ENCODE results near the gene HES7.

The HES7 gene

DNA sequence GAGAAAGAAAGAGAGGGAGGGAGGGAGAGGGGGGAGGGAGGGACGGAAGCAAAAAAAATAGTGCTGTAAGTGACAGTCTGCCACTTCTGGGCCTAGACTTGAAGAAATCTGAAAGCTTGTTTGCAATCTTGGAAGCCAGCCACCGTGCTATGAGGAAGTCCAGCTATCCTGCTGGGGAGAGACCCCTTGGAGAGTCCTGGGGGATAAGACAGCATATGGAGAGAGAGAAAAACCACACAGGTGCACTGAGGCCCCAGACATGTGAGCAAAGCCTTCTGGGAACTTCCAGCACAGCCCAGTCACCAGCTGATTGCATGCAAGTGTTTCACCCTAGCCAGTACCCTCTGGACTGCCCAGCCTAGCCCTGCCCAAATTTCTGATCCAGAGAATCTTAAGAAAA lies 23.8 kb downstream of the HES7 start:
- Histone ChIP-seq H3K4me2 (ENCODE audit: low read depth, low read length, poor library complexity, severe bottlenecking) (no peak overlapping the region), H4K20me1 (ENCODE audit: insufficient read depth, low read length, poor library complexity, severe bottlenecking) (no peaks in the 10 kb centered on the region), H3K27me3 (ENCODE audit: insufficient read depth, low read length, poor library complexity, severe bottlenecking) (no peaks in the 10 kb centered on the region), H2AFZ (ENCODE audit: low read length) (0 out of 2 replicates have a peak overlapping the region, but pooled peaks have one; percentile 49), H3K36me3 (ENCODE audit: insufficient read depth, low read length) (no peaks in the 10 kb centered on the region), H3K9me2 (replicated peaks; ENCODE audit: low read depth, low read length) (no peaks in the 10 kb centered on the region), H3K4me3 (ENCODE audit: low read length, poor library complexity, severe bottlenecking) (no peak overlapping the region), H3F3A (ENCODE audit: low read depth) (no peaks in the 10 kb centered on the region), H3K79me2 (ENCODE audit: insufficient read depth, low read length) (no peaks in the 10 kb centered on the region), H3K9ac (ENCODE audit: low read depth, low read length, poor library complexity, severe bottlenecking) (no peak overlapping the region), H3K4me1 (ENCODE audit: insufficient read depth, low read length, poor library complexity, severe bottlenecking) (no peaks in the 10 kb centered on the region), H3K9me3 (ENCODE audit: insufficient read depth, low read depth, low read length) (no peaks in the 10 kb centered on the region)
- TF ChIP-seq EZH2phosphoT487 (IDR thresholded peaks at IDR 0.05; ENCODE audit: borderline replicate concordance) = no peak
- TF ChIP-seq, protein P1, sequence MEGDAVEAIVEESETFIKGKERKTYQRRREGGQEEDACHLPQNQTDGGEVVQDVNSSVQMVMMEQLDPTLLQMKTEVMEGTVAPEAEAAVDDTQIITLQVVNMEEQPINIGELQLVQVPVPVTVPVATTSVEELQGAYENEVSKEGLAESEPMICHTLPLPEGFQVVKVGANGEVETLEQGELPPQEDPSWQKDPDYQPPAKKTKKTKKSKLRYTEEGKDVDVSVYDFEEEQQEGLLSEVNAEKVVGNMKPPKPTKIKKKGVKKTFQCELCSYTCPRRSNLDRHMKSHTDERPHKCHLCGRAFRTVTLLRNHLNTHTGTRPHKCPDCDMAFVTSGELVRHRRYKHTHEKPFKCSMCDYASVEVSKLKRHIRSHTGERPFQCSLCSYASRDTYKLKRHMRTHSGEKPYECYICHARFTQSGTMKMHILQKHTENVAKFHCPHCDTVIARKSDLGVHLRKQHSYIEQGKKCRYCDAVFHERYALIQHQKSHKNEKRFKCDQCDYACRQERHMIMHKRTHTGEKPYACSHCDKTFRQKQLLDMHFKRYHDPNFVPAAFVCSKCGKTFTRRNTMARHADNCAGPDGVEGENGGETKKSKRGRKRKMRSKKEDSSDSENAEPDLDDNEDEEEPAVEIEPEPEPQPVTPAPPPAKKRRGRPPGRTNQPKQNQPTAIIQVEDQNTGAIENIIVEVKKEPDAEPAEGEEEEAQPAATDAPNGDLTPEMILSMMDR (conservative IDR thresholded peaks at IDR 0.05; ENCODE audit: low read length) = no peak

GRCh38 chr17:8096541-8096940 lies 27.4 kb downstream of the HES7 start:
- no peaks in the 10 kb centered on the region for H3F3A ChIP-seq (ENCODE audit: low read depth)
- no peaks in the 10 kb centered on the region for H3K4me1 ChIP-seq (ENCODE audit: insufficient read depth, low read length, poor library complexity, severe bottlenecking)
- H3K9me2 ChIP-seq (replicated peaks; ENCODE audit: low read depth, low read length) = no peaks in the 10 kb centered on the region
- H3K79me2 ChIP-seq (ENCODE audit: insufficient read depth, low read length) = no peaks in the 10 kb centered on the region
- H2AFZ ChIP-seq (ENCODE audit: low read length) = no peak overlapping the region
- no peak overlapping the region for H3K4me2 ChIP-seq (ENCODE audit: low read depth, low read length, poor library complexity, severe bottlenecking)
- H3K4me3 ChIP-seq (ENCODE audit: low read length, poor library complexity, severe bottlenecking) = no peak overlapping the region
- TF ChIP-seq EZH2phosphoT487 (IDR thresholded peaks at IDR 0.05; ENCODE audit: borderline replicate concordance) = no peak
- TF ChIP-seq, protein P1 (conservative IDR thresholded peaks at IDR 0.05; ENCODE audit: low read length) = no peak
- H3K36me3 ChIP-seq (ENCODE audit: insufficient read depth, low read length) = no peaks in the 10 kb centered on the region
- no peaks in the 10 kb centered on the region for H4K20me1 ChIP-seq (ENCODE audit: insufficient read depth, low read length, poor library complexity, severe bottlenecking)
- no peaks in the 10 kb centered on the region for H3K9me3 ChIP-seq (ENCODE audit: insufficient read depth, low read depth, low read length)
- no peak overlapping the region for H3K9ac ChIP-seq (ENCODE audit: low read depth, low read length, poor library complexity, severe bottlenecking)
- H3K27me3 ChIP-seq (ENCODE audit: insufficient read depth, low read length, poor library complexity, severe bottlenecking) = no peaks in the 10 kb centered on the region

DNA sequence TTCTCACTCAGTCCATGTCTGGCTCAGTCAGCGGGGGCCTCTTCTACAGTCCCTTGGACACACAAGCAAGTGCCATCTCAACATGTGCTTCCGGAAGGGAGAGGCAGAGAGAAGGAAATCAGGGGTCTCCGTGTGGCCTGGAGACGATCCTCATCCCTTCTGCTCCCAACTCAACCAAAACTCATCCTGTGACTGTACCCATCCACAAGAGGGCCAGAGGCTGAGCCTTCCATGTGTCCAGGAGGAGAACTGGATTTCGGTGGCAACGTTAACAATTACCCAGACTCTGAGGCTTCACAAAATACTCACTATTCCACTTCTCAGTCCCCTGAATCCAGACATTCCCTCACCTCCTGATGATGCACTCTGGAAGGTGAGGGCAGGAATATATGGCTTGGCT lies 28.5 kb downstream of the HES7 start:
- no peak overlapping the region for H3K9ac ChIP-seq (ENCODE audit: low read depth, low read length, poor library complexity, severe bottlenecking)
- no peaks in the 10 kb centered on the region for H3K9me2 ChIP-seq (replicated peaks; ENCODE audit: low read depth, low read length)
- no peaks in the 10 kb centered on the region for H4K20me1 ChIP-seq (ENCODE audit: insufficient read depth, low read length, poor library complexity, severe bottlenecking)
- H3K36me3 ChIP-seq (ENCODE audit: insufficient read depth, low read length) = no peaks in the 10 kb centered on the region
- H3K79me2 ChIP-seq (ENCODE audit: insufficient read depth, low read length) = no peaks in the 10 kb centered on the region
- H3K9me3 ChIP-seq (ENCODE audit: insufficient read depth, low read depth, low read length) = no peaks in the 10 kb centered on the region
- H2AFZ ChIP-seq (ENCODE audit: low read length) = no peak overlapping the region
- H3K4me2 ChIP-seq (ENCODE audit: low read depth, low read length, poor library complexity, severe bottlenecking) = no peak overlapping the region
- TF ChIP-seq EZH2phosphoT487 (IDR thresholded peaks at IDR 0.05; ENCODE audit: borderline replicate concordance) = no peak
- TF ChIP-seq, protein P1 (conservative IDR thresholded peaks at IDR 0.05; ENCODE audit: low read length) = no peak
- no peaks in the 10 kb centered on the region for H3K27me3 ChIP-seq (ENCODE audit: insufficient read depth, low read length, poor library complexity, severe bottlenecking)
- H3K4me1 ChIP-seq (ENCODE audit: insufficient read depth, low read length, poor library complexity, severe bottlenecking) = no peaks in the 10 kb centered on the region
- H3K4me3 ChIP-seq (ENCODE audit: low read length, poor library complexity, severe bottlenecking) = no peak overlapping the region
- H3F3A ChIP-seq (ENCODE audit: low read depth) = no peaks in the 10 kb centered on the region

All from Loucy (cell line).